Activated CD4-positive, alpha-beta T cell treated with anti-CD3 and anti-CD28 coated beads, Interleukin-2, amount 50 U/mL, for 4 hours (primary cell): ENCODE results near the gene EXT2.

Experiments
- DNase-seq, 2 experiments: peaks; one replicate each; pipeline ENCODE4 v3.0.0-alpha.2; 2020

EXT2 gene

GRCh38 chr11:44088377-44088776, 7.1 kb upstream of the EXT2 start:
- DNase-seq: no peak

- no peak for DNase-seq
Measured at GRCh38 chr11:44088871-44089270, 6.6 kb upstream of the EXT2 start.

- no peak for DNase-seq
Measured at GRCh38 chr11:44090539-44090938, 4.9 kb upstream of the EXT2 start.

GRCh38 chr11:44094260-44094868, 1.1 kb upstream of the EXT2 start:
- DNase-seq: peak; percentile 74 to 77

- DNase-seq: peak in 1 of 2 experiments; percentile 4
Measured at GRCh38 chr11:44096360-44097185, 1.1 kb downstream of the EXT2 start.

- no peak for DNase-seq
Measured at GRCh38 chr11:44097821-44098220, 2.3 kb downstream of the EXT2 start.

- DNase-seq: no peak
Measured at GRCh38 chr11:44101098-44101497, 5.6 kb downstream of the EXT2 start.

GRCh38 chr11:44104481-44105294, 9.2 kb downstream of the EXT2 start:
- DNase-seq: no peak

- DNase-seq: no peak
Measured at GRCh38 chr11:44108260-44108659, 12.8 kb downstream of the EXT2 start.

- DNase-seq: peak; percentile 35 to 42
Measured at GRCh38 chr11:44110231-44110679, 14.8 kb downstream of the EXT2 start.

GRCh38 chr11:44112091-44112821, 16.8 kb downstream of the EXT2 start:
- DNase-seq: no peak

- DNase-seq: no peak
Measured at GRCh38 chr11:44113018-44113417, 17.5 kb downstream of the EXT2 start.

- DNase-seq: no peak
Measured at GRCh38 chr11:44113572-44113971, 18.1 kb downstream of the EXT2 start.

GRCh38 chr11:44116234-44116830, 20.9 kb downstream of the EXT2 start:
- no peak for DNase-seq

GRCh38 chr11:44120169-44120568, 24.7 kb downstream of the EXT2 start:
- no peak for DNase-seq

GRCh38 chr11:44125598-44125997, 30.1 kb downstream of the EXT2 start:
- DNase-seq: no peak

- no peak for DNase-seq
Measured at GRCh38 chr11:44126304-44126703, 30.8 kb downstream of the EXT2 start.

- DNase-seq: no peak
Measured at GRCh38 chr11:44127130-44127529, 31.7 kb downstream of the EXT2 start.

- DNase-seq: no peak
Measured at GRCh38 chr11:44128729-44129128, 33.3 kb downstream of the EXT2 start.

- DNase-seq: no peak
Measured at GRCh38 chr11:44130751-44131150, 35.3 kb downstream of the EXT2 start.

- DNase-seq: no peak
Measured at GRCh38 chr11:44133335-44133946, 38.0 kb downstream of the EXT2 start.

GRCh38 chr11:44134625-44135024, 39.1 kb downstream of the EXT2 start:
- DNase-seq: no peak
